Adrenal gland (tissue), 12 donors: ENCODE measurements around the gene LSM14B. TPM values are rescaled to one million over a fixed set of nuclear protein-coding genes. Genes with fewer than 3 reads are reported as not detected.

ENCODE experiments used
- DNase-seq, 7 donors: peaks; one replicate each; pipeline ENCODE4 v3.0.0-alpha.2; 2019 to 2020
- H3K27ac ChIP-seq, 5 donors: fragments of 200-600 bp; sonication (generic) in 4 of 5; 1 replicate in 3 of 5; 2 replicates in 2 of 5; pipeline versions ENCODE4 v1.5.1 to v1.8.0; 2016 to 2020; ENCODE audit warnings: mild to moderate bottlenecking in 1 of 5
- H3K27me3 ChIP-seq: fragments of 200-600 bp; 2 replicates; pipeline ENCODE4 v1.8.0; 2021
- H3K36me3 ChIP-seq, 2 donors: fragments of 200-600 bp; replicated peaks in 1 of 2; 1 replicate in 1 of 2; 2 replicates in 1 of 2; pipeline versions ENCODE4 v1.5.1 to v1.8.0; 2018 to 2022
- H3K4me1 ChIP-seq, 2 donors: fragments of 200-600 bp; replicated peaks in 1 of 2; 1 replicate in 1 of 2; 2 replicates in 1 of 2; pipeline versions ENCODE4 v1.5.1 to v1.8.0; 2018 to 2021
- H3K4me3 ChIP-seq, 4 donors: fragments of 200-600 bp; sonication (generic) in 3 of 4; one replicate each; pipeline ENCODE4 v1.5.1; 2016 to 2018
- H3K9me3 ChIP-seq, 3 donors: fragments of 200-600 bp; sonication (generic) in 1 of 3; replicated peaks in 1 of 3; 1 replicate in 2 of 3; 2 replicates in 1 of 3; pipeline versions ENCODE4 v1.5.1 to v1.8.0; 2016 to 2021
- CTCF ChIP-seq, 6 experiments: fragments of 450-650 bp in 4 of 6; fragments of 200-600 bp in 2 of 6; sonication (generic) in 1 of 6; IDR thresholded peaks; 1 replicate in 5 of 6; 2 replicates in 1 of 6; pipeline versions ENCODE4 v1.5.1 to v1.8.0; 2016 to 2021; ENCODE audit warnings: antibody characterized with exemption in 6 of 6, mild to moderate bottlenecking in 2 of 6, moderate library complexity in 1 of 6
- POLR2A ChIP-seq, 2 donors: fragments of 450-650 bp; IDR thresholded peaks; one replicate each; pipeline ENCODE4 v1.6.1; 2017; ENCODE audit warnings: antibody characterized with exemption in 2 of 2, mild to moderate bottlenecking in 2 of 2, moderate library complexity in 1 of 2
- WGBS, 4 donors: extraction: QIAGEN DNeasy Blood & Tissue Kit in 2 of 4; methylation state at CpG; one replicate each; pipeline versions ENCODE4 v1.1.5 to v1.1.7; 2013 to 2017; 5-methylcytosine and 5-hydroxymethylcytosine counted together
- intact Hi-C, 2 donors: fragments of 100-400 bp; cut with DNase I; formaldehyde crosslinking; loops; one replicate each; pipeline versions ENCODE4 v1.14.1 to v1.15.0; 2022 to 2023
- polyA plus RNA-seq, 3 donors: library from polyadenylated mRNA; stranded (reverse); fragments of 200-250 nt in 2 of 3; fragments of 350-450 nt in 1 of 3; fragmentation: Illumina TruSeq in 1 of 3; extraction: RNeasy Lipid Tissue Mini Kit (QIAGEN cat#74804) in 1 of 3; gene quantifications; one replicate each; pipeline ENCODE4 v1.2.3, GENCODE V29; 2013 to 2014
- total RNA-seq, 9 donors: library from RNA; depleted of rRNA in 4 of 9; stranded (reverse); fragments of >200 nt in 4 of 9; fragments of 120-200 nt in 1 of 9; fragmentation: NEBNext Ultra II Directional in 1 of 9; extraction: Animal tissue kit (Norgen Biotek cat#: 25700) in 1 of 9; gene quantifications; one replicate each; pipeline versions ENCODE4 v1.1.0 to v1.2.4, GENCODE V29; 2013 to 2023
- donor health status: healthy with polysubstance abuse.
- donor health status: Bipolar disorder and iron deficiency.
- donor health status: DM: yes; HTN: yes; CAD: no.
- donor health status: DM: no; HTN: no; CAD: no.
- donor health status: DM: no; HTN: no; CAD: no.
- donor health status: DM: yes; HTN: yes; CAD: no.

Gene LSM14B
- total and polyA plus RNA-seq, 12 donors, result 17.6 to 47.0 (median 29.2) TPM

- Histone ChIP-seq H3K9me3 (no peaks in the 10 kb centered on the region), H3K4me1 (peaks cover 23 to 52% of the 10 kb centered on the region in 2 donors), H3K4me3 (no peak overlapping the region), H3K36me3 (peaks cover 0 to 85% of the 10 kb centered on the region in 2 donors), H3K27ac (peak overlapping the region in 3 of 5 donors; percentile 35 to 89 (median 66)), H3K27me3 (no peaks in the 10 kb centered on the region)
- 32 to 40% (median 35%) methylated on average over 8 of the region's 8 CpGs for WGBS, 4 donors
- no peak for TF ChIP-seq POLR2A (IDR thresholded peaks at IDR 0.05)
- TF ChIP-seq CTCF (IDR thresholded peaks at IDR 0.05), result peak; percentile 40 to 76 (median 70)
- peak; percentile 52 to 87 (median 76) for DNase-seq
- intact Hi-C loops, result loop anchor here (5.0 kb wide), 1 partner anchor 124 kb away; no protein-coding TSS in a partner anchor
These were observed 14.2 kb downstream of the LSM14B start for GRCh38 chr20:62136283-62137091.

GRCh38 chr20:62137092-62137384 is 14.8 kb downstream of the LSM14B start:
- Histone ChIP-seq H3K27ac (peak overlapping the region in 1 of 5 donors; percentile 46), H3K36me3 (peaks cover 0 to 80% of the 10 kb centered on the region in 2 donors), H3K4me1 (peaks cover 28 to 57% of the 10 kb centered on the region in 2 donors), H3K27me3 (no peaks in the 10 kb centered on the region), H3K9me3 (no peaks in the 10 kb centered on the region), H3K4me3 (no peak overlapping the region)
- no peak for TF ChIP-seq POLR2A (IDR thresholded peaks at IDR 0.05)
- TF ChIP-seq CTCF (IDR thresholded peaks at IDR 0.05), result no peak
- WGBS, 4 donors, result 70 to 82% (median 79%) methylated on average over 6 of the region's 6 CpGs
- intact Hi-C loops, result loop anchor here (5.0 kb wide), 1 partner anchor 125 kb away; no protein-coding TSS in a partner anchor
- DNase-seq, result no peak

GRCh38 chr20:62137478-62138203 is 15.4 kb downstream of the LSM14B start:
- TF ChIP-seq POLR2A (IDR thresholded peaks at IDR 0.05) (no peak), CTCF (IDR thresholded peaks at IDR 0.05) (no peak)
- H3K27ac ChIP-seq, result peak overlapping the region in 2 of 5 donors; percentile 11 to 51
- 71 to 83% (median 80%) methylated on average over 8 of the region's 8 CpGs for WGBS, 4 donors
- intact Hi-C loops, result loop anchor here (5.0 kb wide), 1 partner anchor 125 kb away; no protein-coding TSS in a partner anchor
- peaks cover 0 to 74% of the 10 kb centered on the region in 2 donors for H3K36me3 ChIP-seq
- H3K9me3 ChIP-seq, result no peaks in the 10 kb centered on the region
- H3K4me3 ChIP-seq, result no peak overlapping the region
- no peak for DNase-seq
- H3K27me3 ChIP-seq, result no peaks in the 10 kb centered on the region
- peaks cover 29 to 60% of the 10 kb centered on the region in 2 donors for H3K4me1 ChIP-seq

- Histone ChIP-seq H3K27me3 (no peaks in the 10 kb centered on the region), H3K27ac (peak overlapping the region in 2 of 5 donors; percentile 11 to 51), H3K36me3 (peaks cover 0 to 68% of the 10 kb centered on the region in 2 donors), H3K4me1 (peaks cover 29 to 55% of the 10 kb centered on the region in 2 donors), H3K4me3 (no peak overlapping the region), H3K9me3 (no peaks in the 10 kb centered on the region)
- 69 to 81% (median 76%) methylated on average over 11 of the region's 11 CpGs for WGBS, 4 donors
- no peak for DNase-seq
- no peak for TF ChIP-seq POLR2A (IDR thresholded peaks at IDR 0.05)
- no peak for TF ChIP-seq CTCF (IDR thresholded peaks at IDR 0.05)
- intact Hi-C loops, result loop anchor here (5.0 kb wide), 1 partner anchor 126 kb away; no protein-coding TSS in a partner anchor
These were observed 15.9 kb downstream of the LSM14B start for GRCh38 chr20:62138204-62138543.
